HepG2 (cell line): ENCODE measurements around the gene SUSD4. TPM values are rescaled to one million over a fixed set of nuclear protein-coding genes. Genes with fewer than 3 reads are reported as not detected.

Experiments used
- ATAC-seq: fragments of 200-7000 bp; cut with Tn5 transposase; 3 replicates; pipeline ENCODE4 v1.9.1; 2020; ENCODE audit warnings: mild to moderate bottlenecking, moderate library complexity
- BruUV-seq: library from RNA; stranded (reverse); fragments of 400-500 nt; replicated peaks from 2 replicates; lab custom pipeline; 2021; lab: Mats Ljungman, UMichigan
- CTCF ChIA-PET: fragments of 300-600 bp; formaldehyde crosslinking; extraction: SDS; loops from one replicate; lab custom pipeline; 2021; ENCODE audit warnings: low total read pairs, inconsistent platforms, low intra/inter-chr PET ratio; lab: Yijun Ruan, JAX
- POLR2A ChIA-PET: fragments of 350-600 bp; sonication (Branson Sonifier 250); formaldehyde crosslinking; loops from one replicate; lab custom pipeline; 2020; ENCODE audit warnings: antibody characterized with exemption, inconsistent platforms; lab: Yijun Ruan, JAX
- DNase-seq: peaks from one replicate; pipeline ENCODE4 v3.0.0-alpha.2; 2015; ENCODE audit warnings: low spot score
- FAIRE-seq: peaks from 3 replicates; lab custom pipeline; 2011; peaks lifted over from hg19 to GRCh38; lab: Jason Lieb, UNC
- H2AFZ ChIP-seq: one replicate; pipeline ENCODE4 v1.6.1; 2011; ENCODE audit warnings: low read length, inconsistent platforms
- H3K27ac ChIP-seq: fragments of 300-600 bp; 3 replicates; pipeline ENCODE4 v1.8.0; 2011; ENCODE audit warnings: mixed run types, mild to moderate bottlenecking, mixed read lengths, low read length, inconsistent platforms; ENCODE audit not compliant: insufficient read depth; ENCODE audit errors: extremely low read length
- H3K27me3 ChIP-seq, 2 experiments: fragments of 200-600 bp in 1 of 2; 2 replicates in 1 of 2; 3 replicates in 1 of 2; pipeline versions ENCODE4 v1.6.0 to v1.8.0; 2011; ENCODE audit warnings: low read length in 2 of 2, mild to moderate bottlenecking in 2 of 2, moderate library complexity in 2 of 2, inconsistent platforms in 1 of 2; ENCODE audit not compliant: insufficient read depth in 2 of 2, control insufficient read depth in 1 of 2
- H3K36me3 ChIP-seq, 2 experiments: fragments of 200-600 bp in 1 of 2; replicated peaks in 1 of 2; 2 replicates in 1 of 2; 3 replicates in 1 of 2; pipeline versions ENCODE4 v1.5.1 to v1.8.0; 2011; ENCODE audit warnings: low read length in 2 of 2, inconsistent platforms in 1 of 2; ENCODE audit not compliant: insufficient read depth in 2 of 2, control insufficient read depth in 1 of 2
- H3K4me1 ChIP-seq: 2 replicates; pipeline ENCODE4 v1.5.1; 2012; ENCODE audit warnings: low read length, inconsistent platforms; ENCODE audit not compliant: insufficient read depth
- H3K4me2 ChIP-seq: 2 replicates; pipeline ENCODE4 v1.6.0; 2011; ENCODE audit warnings: low read depth, low read length, inconsistent platforms
- H3K4me3 ChIP-seq, 3 experiments: fragments of 200-600 bp in 1 of 3; sonication (generic), shearing (Covaris generic) in 1 of 3; replicated peaks in 1 of 3; 2 replicates each; pipeline ENCODE4 v1.5.1; 2011 to 2016; ENCODE audit warnings: low read length in 3 of 3, inconsistent platforms in 2 of 3, low read depth in 2 of 3, mild to moderate bottlenecking in 2 of 3, control low read depth in 1 of 3, mixed read lengths in 1 of 3; ENCODE audit not compliant: insufficient read depth in 1 of 3
- H3K79me2 ChIP-seq: one replicate; pipeline ENCODE4 v1.6.1; 2011; ENCODE audit warnings: low read length, inconsistent platforms; ENCODE audit not compliant: insufficient read depth
- H3K9ac ChIP-seq: 2 replicates; pipeline ENCODE4 v1.6.0; 2011; ENCODE audit warnings: mild to moderate bottlenecking, low read depth, low read length, inconsistent platforms; ENCODE audit not compliant: insufficient read depth
- H3K9me3 ChIP-seq: 2 replicates; pipeline ENCODE4 v1.5.1; 2012; ENCODE audit warnings: mild to moderate bottlenecking, low read length
- H4K20me1 ChIP-seq: 2 replicates; pipeline ENCODE4 v1.6.0; 2011; ENCODE audit warnings: inconsistent platforms, mild to moderate bottlenecking, low read length, moderate library complexity; ENCODE audit not compliant: insufficient read depth
- EHMT2 ChIP-seq: fragments of 200-600 bp; sonication (generic); IDR thresholded peaks from 2 replicates; pipeline ENCODE4 v1.7.0; 2017; ENCODE audit warnings: antibody characterized with exemption, low read depth, low read length, borderline replicate concordance
- GLMP ChIP-seq: sonication (generic); formaldehyde crosslinking; IDR thresholded peaks from 2 replicates; pipeline ENCODE4 v1.9.0; 2021; ENCODE audit warnings: missing genetic modification reagents, mild to moderate bottlenecking, borderline replicate concordance
- MAF1 ChIP-seq: sonication (generic); formaldehyde crosslinking; IDR thresholded peaks from 2 replicates; pipeline ENCODE4 v1.5.0; 2020; ENCODE audit warnings: missing genetic modification reagents, borderline replicate concordance
- MEIS1 ChIP-seq: sonication (generic); formaldehyde crosslinking; IDR thresholded peaks from 2 replicates; pipeline ENCODE4 v1.9.0; 2021; ENCODE audit warnings: mild to moderate bottlenecking, missing genetic modification reagents, moderate library complexity, borderline replicate concordance
- MEIS2 ChIP-seq: sonication (generic); formaldehyde crosslinking; IDR thresholded peaks from 2 replicates; pipeline ENCODE4 v1.9.0; 2021; ENCODE audit warnings: mild to moderate bottlenecking, missing genetic modification reagents
- PAWR ChIP-seq: sonication (generic); formaldehyde crosslinking; IDR thresholded peaks from 2 replicates; pipeline ENCODE4 v1.4.0; 2020; ENCODE audit warnings: missing genetic modification reagents, mild to moderate bottlenecking, borderline replicate concordance
- PITX1 ChIP-seq: sonication (generic); formaldehyde crosslinking; IDR thresholded peaks from 2 replicates; pipeline ENCODE4 v1.5.1; 2020; ENCODE audit warnings: mild to moderate bottlenecking, missing genetic modification reagents
- RNF2 ChIP-seq: fragments of 450-650 bp; conservative IDR thresholded peaks from 2 replicates; pipeline ENCODE4 v1.6.1; 2016; ENCODE audit warnings: low read depth
- ZGPAT ChIP-seq: IDR thresholded peaks from 2 replicates; pipeline ENCODE4 v1.6.1; 2016; ENCODE audit warnings: mild to moderate bottlenecking
- ZKSCAN5 ChIP-seq: sonication (generic); formaldehyde crosslinking; IDR thresholded peaks from 2 replicates; pipeline ENCODE4 v1.5.1; 2020; ENCODE audit warnings: mild to moderate bottlenecking, missing genetic modification reagents
- ZNF12 ChIP-seq: sonication (generic); formaldehyde crosslinking; IDR thresholded peaks from 2 replicates; pipeline ENCODE4 v1.5.0; 2020; ENCODE audit warnings: missing genetic modification reagents
- ZNF383 ChIP-seq: sonication (generic); formaldehyde crosslinking; IDR thresholded peaks from 2 replicates; pipeline ENCODE4 v1.4.0; 2020; ENCODE audit warnings: missing genetic modification reagents, mild to moderate bottlenecking, borderline replicate concordance
- ZNF790 ChIP-seq: sonication (generic); formaldehyde crosslinking; IDR thresholded peaks from 2 replicates; pipeline ENCODE4 v1.8.0; 2022; ENCODE audit warnings: missing genetic modification reagents, mild to moderate bottlenecking, borderline replicate concordance
- ZNF83 ChIP-seq: sonication (generic); formaldehyde crosslinking; IDR thresholded peaks from 2 replicates; pipeline ENCODE4 v1.4.0; 2020; ENCODE audit warnings: missing genetic modification reagents, mild to moderate bottlenecking, borderline replicate concordance
- ZNF839 ChIP-seq: sonication (generic); formaldehyde crosslinking; IDR thresholded peaks from 2 replicates; pipeline ENCODE4 v1.4.0; 2020; ENCODE audit warnings: missing genetic modification reagents, mild to moderate bottlenecking, borderline replicate concordance
- WGBS: methylation state at CpG from one replicate; pipeline ENCODE4 v1.1.6; 2017; ENCODE audit warnings: low lambda C conversion rate; 5-methylcytosine and 5-hydroxymethylcytosine counted together
- in situ Hi-C: cut with HindIII; loops from 2 replicates; pipeline ENCODE4 v1.10.0; 2017; ENCODE audit warnings: low pct_unique_long_range_greater_than_20kb; ENCODE audit not compliant: extremely low pct_ligation_motif_present
- intact Hi-C: fragments of 100-400 bp; cut with micrococcal nuclease; formaldehyde crosslinking; loops from one replicate; pipeline ENCODE4 v1.10.0; 2022; ENCODE audit not compliant: unreplicated experiment
- polyA plus RNA-seq, 8 experiments: library from polyadenylated mRNA; depleted of rRNA in 3 of 8; stranded (reverse) in 7 of 8; unstranded in 1 of 8; fragments of >200 nt; fragmentation: Illumina TruSeq in 4 of 8; extraction: Trizol in 4 of 8; gene quantifications; 2 replicates each; pipeline versions ENCODE4 v1.2.1 to v1.2.3, GENCODE V29; 2011 to 2016; ENCODE audit warnings: low read depth in 4 of 8, missing spikeins in 1 of 8, mixed read lengths in 1 of 8; ENCODE audit not compliant: insufficient read depth in 1 of 8
- total RNA-seq, 5 experiments: library from RNA; depleted of rRNA; stranded (reverse); fragments of >200 nt; fragmentation: Illumina TruSeq; extraction: Trizol; gene quantifications; 2 replicates each; pipeline ENCODE4 v1.2.3, GENCODE V29; 2016; ENCODE audit warnings: low read depth in 1 of 5

The SUSD4 gene
- total and polyA plus RNA-seq, 2 of the 13 experiments (the other 11 are each of a cell fraction or from before 2014, with no cell fraction given) = not detected

- 42% methylated on average over 6 of the region's 6 CpGs for WGBS
- no peak overlapping the region for H3K4me2 ChIP-seq
- no TSS peak for BruUV-seq
- no peaks in the 10 kb centered on the region for H3K36me3 ChIP-seq
- CTCF ChIA-PET = no interaction called here
- H3K9me3 ChIP-seq = no peaks in the 10 kb centered on the region
- H3K9ac ChIP-seq = no peak overlapping the region
- no peaks in the 10 kb centered on the region for H4K20me1 ChIP-seq
- H3K4me1 ChIP-seq = peaks cover 9% of the 10 kb centered on the region; the same call in 1 of the 2 replicates
- intact Hi-C loops (no loop called here), in situ Hi-C loops (no loop called here)
- no peak for FAIRE-seq
- no peak for TF ChIP-seq MEIS1
- TF ChIP-seq ZNF83 (CRISPR knock-in tag) = no peak
- no peak for TF ChIP-seq ZNF790 (CRISPR knock-in tag)
- TF ChIP-seq ZGPAT (CRISPR knock-in tag) = no peak
- TF ChIP-seq MAF1 (CRISPR knock-in tag) = no peak
- TF ChIP-seq GLMP = no peak
- TF ChIP-seq PAWR (CRISPR knock-in tag) = no peak
- no peak for TF ChIP-seq ZKSCAN5 (CRISPR knock-in tag)
- TF ChIP-seq MEIS2 (CRISPR knock-in tag) = no peak
- no peak for TF ChIP-seq ZNF383 (CRISPR knock-in tag)
- no peak for TF ChIP-seq PITX1 (CRISPR knock-in tag)
- TF ChIP-seq ZNF839 (CRISPR knock-in tag) = no peak
- TF ChIP-seq RNF2 = no peak
- TF ChIP-seq ZNF12 = no peak
- TF ChIP-seq EHMT2 = no peak
- H3K4me3 ChIP-seq = no peak overlapping the region
- no peak for DNase-seq
- no peak overlapping the region for H3K27ac ChIP-seq
- POLR2A ChIA-PET = no interaction called here
- H3K79me2 ChIP-seq = no peaks in the 10 kb centered on the region
- no peak overlapping the region for H2AFZ ChIP-seq
- H3K27me3 ChIP-seq = peaks cover 0 to 2% of the 10 kb centered on the region in 2 experiments; a peak in 3 of 5 replicates
- ATAC-seq = no peak
Measured at GRCh38 chr1:223200903-223201302, 163.1 kb downstream of the SUSD4 start.
